A673 (cell line): ENCODE data around the gene ACVRL1. TPM values are rescaled to one million over a fixed set of nuclear protein-coding genes. Genes with fewer than 3 reads are reported as not detected.

ENCODE experiments used
- BruUV-seq: library from RNA; stranded (reverse); fragments of 400-500 nt; replicated peaks from 2 replicates; lab custom pipeline; 2021; lab: Mats Ljungman, UMichigan
- CTCF ChIA-PET: fragments of 300-600 bp; sonication (Branson Sonifier 250); formaldehyde crosslinking; loops from one replicate; lab custom pipeline; 2022; ENCODE audit warnings: antibody characterized with exemption; lab: Charles Lee
- POLR2A ChIA-PET: fragments of 300-600 bp; sonication (Branson Sonifier 250); formaldehyde crosslinking; loops from one replicate; lab custom pipeline; 2022; ENCODE audit warnings: antibody characterized with exemption; ENCODE audit not compliant: low non-redundant PET; lab: Charles Lee
- DNase-seq: peaks from one replicate; pipeline ENCODE4 v3.0.0-alpha.2; 2015; ENCODE audit warnings: low spot score
- H3K27ac ChIP-seq: fragments of 200-600 bp; sonication (generic); 2 replicates; pipeline ENCODE4 v1.5.1; 2016; ENCODE audit warnings: mixed run types, low read depth, mild to moderate bottlenecking, mixed read lengths, antibody characterized with exemption, low read length; ENCODE audit not compliant: poor library complexity, severe bottlenecking
- H3K27me3 ChIP-seq: fragments of 200-600 bp; sonication (generic); replicated peaks from 2 replicates; pipeline ENCODE4 v1.6.1; 2017; ENCODE audit warnings: mixed run types, low read depth, mild to moderate bottlenecking, mixed read lengths, antibody characterized with exemption, low read length; ENCODE audit not compliant: insufficient read depth, poor library complexity
- H3K36me3 ChIP-seq: fragments of 200-600 bp; sonication (generic); 2 replicates; pipeline ENCODE4 v1.6.1; 2016; ENCODE audit warnings: mixed run types, mild to moderate bottlenecking, mixed read lengths, antibody characterized with exemption, low read length; ENCODE audit not compliant: insufficient read depth, poor library complexity, severe bottlenecking
- H3K4me1 ChIP-seq: fragments of 200-600 bp; sonication (generic); 2 replicates; pipeline ENCODE4 v1.6.1; 2017; ENCODE audit warnings: mixed run types, mild to moderate bottlenecking, mixed read lengths, antibody characterized with exemption, low read length; ENCODE audit not compliant: insufficient read depth, poor library complexity, severe bottlenecking
- H3K4me3 ChIP-seq: fragments of 200-600 bp; sonication (generic); 2 replicates; pipeline ENCODE4 v1.5.1; 2016; ENCODE audit warnings: low read depth, mixed run types, mild to moderate bottlenecking, mixed read lengths, low read length; ENCODE audit not compliant: poor library complexity, severe bottlenecking
- H3K9me3 ChIP-seq: fragments of 200-600 bp; sonication (generic); 2 replicates; pipeline ENCODE4 v1.6.1; 2016; ENCODE audit warnings: mixed run types, low read depth, mild to moderate bottlenecking, mixed read lengths, antibody characterized with exemption, low read length; ENCODE audit not compliant: poor library complexity, severe bottlenecking
- EZH2 ChIP-seq: fragments of 200-600 bp; sonication (generic); IDR thresholded peaks from 2 replicates; pipeline ENCODE4 v1.6.1; 2017; ENCODE audit warnings: borderline replicate concordance, low read depth, mild to moderate bottlenecking, mixed read lengths, antibody characterized with exemption, low read length; ENCODE audit not compliant: poor library complexity, severe bottlenecking
- intact Hi-C: fragments of 100-400 bp; cut with micrococcal nuclease; formaldehyde crosslinking; loops from one replicate; pipeline ENCODE4 v1.10.0; 2022; ENCODE audit not compliant: unreplicated experiment
- total RNA-seq: library from RNA; stranded (reverse); gene quantifications from 2 replicates; pipeline ENCODE4 v1.2.3, GENCODE V29; 2021
- TF ChIP-seq, protein P1 (sequence below): fragments of 300-800, 200-600 bp; sonication (generic); conservative IDR thresholded peaks from 2 replicates; pipeline ENCODE4 v1.5.1; 2017; ENCODE audit warnings: low read depth, mild to moderate bottlenecking, antibody characterized with exemption, low read length, moderate library complexity, mixed read lengths

Gene ACVRL1
- total RNA-seq, 1 experiment from 2014 or later, result 0.17 TPM

- peaks cover 18% of the 10 kb centered on the region for H3K4me1 ChIP-seq
- BruUV-seq, result no TSS peak
- H3K27me3 ChIP-seq, result no peaks in the 10 kb centered on the region
- TF ChIP-seq EZH2, result no peak
- TF ChIP-seq, protein P1, sequence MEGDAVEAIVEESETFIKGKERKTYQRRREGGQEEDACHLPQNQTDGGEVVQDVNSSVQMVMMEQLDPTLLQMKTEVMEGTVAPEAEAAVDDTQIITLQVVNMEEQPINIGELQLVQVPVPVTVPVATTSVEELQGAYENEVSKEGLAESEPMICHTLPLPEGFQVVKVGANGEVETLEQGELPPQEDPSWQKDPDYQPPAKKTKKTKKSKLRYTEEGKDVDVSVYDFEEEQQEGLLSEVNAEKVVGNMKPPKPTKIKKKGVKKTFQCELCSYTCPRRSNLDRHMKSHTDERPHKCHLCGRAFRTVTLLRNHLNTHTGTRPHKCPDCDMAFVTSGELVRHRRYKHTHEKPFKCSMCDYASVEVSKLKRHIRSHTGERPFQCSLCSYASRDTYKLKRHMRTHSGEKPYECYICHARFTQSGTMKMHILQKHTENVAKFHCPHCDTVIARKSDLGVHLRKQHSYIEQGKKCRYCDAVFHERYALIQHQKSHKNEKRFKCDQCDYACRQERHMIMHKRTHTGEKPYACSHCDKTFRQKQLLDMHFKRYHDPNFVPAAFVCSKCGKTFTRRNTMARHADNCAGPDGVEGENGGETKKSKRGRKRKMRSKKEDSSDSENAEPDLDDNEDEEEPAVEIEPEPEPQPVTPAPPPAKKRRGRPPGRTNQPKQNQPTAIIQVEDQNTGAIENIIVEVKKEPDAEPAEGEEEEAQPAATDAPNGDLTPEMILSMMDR, result peak; percentile 45; the same call in 1 of the 2 replicates
- DNase-seq, result no peak
- CTCF ChIA-PET, result interaction anchor here (0.7 kb wide), 1 partner anchor 57 kb away, joined by 7 read pairs; no protein-coding TSS in a partner anchor
- POLR2A ChIA-PET, result no interaction called here
- no peak overlapping the region for H3K4me3 ChIP-seq
- H3K36me3 ChIP-seq, result no peaks in the 10 kb centered on the region
- H3K9me3 ChIP-seq, result no peaks in the 10 kb centered on the region
- H3K27ac ChIP-seq, result no peak overlapping the region
- intact Hi-C loops, result no loop called here
Observed at GRCh38 chr12:51913071-51914033, 6.0 kb downstream of the ACVRL1 start.

GRCh38 chr12:51914034-51914923 is 7.0 kb downstream of the ACVRL1 start:
- ChIA-PET CTCF (no interaction called here), POLR2A (no interaction called here)
- DNase-seq, result no peak
- Histone ChIP-seq H3K36me3 (no peaks in the 10 kb centered on the region), H3K9me3 (no peaks in the 10 kb centered on the region), H3K4me1 (peaks cover 18% of the 10 kb centered on the region), H3K4me3 (no peak overlapping the region), H3K27ac (no peak overlapping the region), H3K27me3 (no peaks in the 10 kb centered on the region)
- no TSS peak for BruUV-seq
- TF ChIP-seq, protein P1, result no peak
- TF ChIP-seq EZH2, result no peak
- intact Hi-C loops, result no loop called here

DNA sequence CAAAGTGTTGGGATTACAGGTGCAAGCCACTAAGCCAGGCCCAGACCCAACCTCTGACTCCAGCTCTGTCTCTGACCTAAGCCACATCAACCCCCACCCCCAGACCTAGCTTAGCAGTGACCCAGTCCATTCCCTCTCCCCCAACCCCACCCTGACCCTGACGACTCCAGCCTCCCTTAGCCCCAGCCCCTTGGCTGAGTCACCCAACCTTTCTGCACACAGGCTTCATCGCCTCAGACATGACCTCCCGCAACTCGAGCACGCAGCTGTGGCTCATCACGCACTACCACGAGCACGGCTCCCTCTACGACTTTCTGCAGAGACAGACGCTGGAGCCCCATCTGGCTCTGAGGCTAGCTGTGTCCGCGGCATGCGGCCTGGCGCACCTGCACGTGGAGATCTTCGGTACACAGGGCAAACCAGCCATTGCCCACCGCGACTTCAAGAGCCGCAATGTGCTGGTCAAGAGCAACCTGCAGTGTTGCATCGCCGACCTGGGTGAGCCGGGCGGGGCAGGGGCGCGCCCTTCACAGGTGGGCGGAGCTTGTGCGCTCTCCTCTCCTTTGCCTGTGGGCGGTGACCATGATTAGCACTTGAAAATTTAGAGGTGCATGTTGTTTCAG is 7.8 kb downstream of the ACVRL1 start:
- no TSS peak for BruUV-seq
- Histone ChIP-seq H3K27me3 (no peaks in the 10 kb centered on the region), H3K4me3 (no peak overlapping the region), H3K36me3 (no peaks in the 10 kb centered on the region), H3K4me1 (peaks cover 15% of the 10 kb centered on the region), H3K9me3 (no peaks in the 10 kb centered on the region), H3K27ac (no peak overlapping the region)
- intact Hi-C loops, result no loop called here
- ChIA-PET POLR2A (no interaction called here), CTCF (no interaction called here)
- TF ChIP-seq, protein P1, result no peak
- no peak for TF ChIP-seq EZH2
- no peak for DNase-seq
